Activated CD8-positive, alpha-beta memory T cell treated with anti-CD3 and anti-CD28 coated beads, Interleukin-2, amount 10 ng/mL, durations not matched to agents 7 days and 5 days (primary cell): ENCODE results near the gene CALHM3. TPM values are rescaled to one million over a fixed set of nuclear protein-coding genes. Genes with fewer than 3 reads are reported as not detected.
"Not testable (repeated sequence)": the region's sequence is repeated elsewhere in the genome, so short reads cannot be mapped to it uniquely, and the experiment has no call there.

ENCODE experiments used
- ATAC-seq: fragments of 150-1000 bp; cut with Tn5 transposase; one replicate; pipeline ENCODE4 v1.10.0; 2021; ENCODE audit warnings: moderate library complexity
- CTCF ChIA-PET: fragments of 350-600 bp; sonication (Branson Sonifier 250); formaldehyde crosslinking; loops from one replicate; lab custom pipeline; 2021; ENCODE audit warnings: antibody characterized with exemption; lab: Charles Lee
- DNase-seq: peaks from one replicate; pipeline ENCODE4 v3.0.0-alpha.2; 2020
- H3K27ac Mint-ChIP-seq: one replicate; pipeline ENCODE4 v1.8.0; 2021; ENCODE audit warnings: mild to moderate bottlenecking, mixed read lengths
- H3K27me3 Mint-ChIP-seq: one replicate; pipeline ENCODE4 v1.8.0; 2021; ENCODE audit warnings: mixed read lengths
- H3K36me3 Mint-ChIP-seq: one replicate; pipeline ENCODE4 v1.8.0; 2021; ENCODE audit warnings: mild to moderate bottlenecking, mixed read lengths
- H3K4me1 Mint-ChIP-seq: one replicate; pipeline ENCODE4 v1.8.0; 2021; ENCODE audit warnings: mixed read lengths
- H3K4me3 Mint-ChIP-seq: one replicate; pipeline ENCODE4 v1.8.0; 2021; ENCODE audit warnings: mild to moderate bottlenecking, moderate library complexity, mixed read lengths
- H3K9me3 Mint-ChIP-seq: one replicate; pipeline ENCODE4 v1.8.0; 2022; ENCODE audit warnings: low read depth, mixed read lengths
- total RNA-seq, 2 experiments: library from RNA; stranded (reverse); gene quantifications; one replicate each; pipeline ENCODE4 v1.2.3, GENCODE V29; 2021

CALHM3 gene
- total RNA-seq, 2 experiments from 2014 or later, result not detected

GRCh38 chr10:103510791-103511752, 32.0 kb upstream of the CALHM3 start:
- CTCF ChIA-PET, result no interaction called here
- H3K27ac Mint-ChIP-seq, result no peak overlapping the region
- no peaks in the 10 kb centered on the region for H3K9me3 Mint-ChIP-seq
- DNase-seq (peak; percentile 22), ATAC-seq (no peak)
- H3K4me3 Mint-ChIP-seq, result no peak overlapping the region
- H3K4me1 Mint-ChIP-seq, result peaks cover 8% of the 10 kb centered on the region
- H3K27me3 Mint-ChIP-seq, result peaks cover 33% of the 10 kb centered on the region
- H3K36me3 Mint-ChIP-seq, result no peaks in the 10 kb centered on the region

- Mint-ChIP-seq H3K27ac (no peak overlapping the region), H3K27me3 (peaks cover 38% of the 10 kb centered on the region), H3K4me1 (peaks cover 2% of the 10 kb centered on the region), H3K36me3 (no peaks in the 10 kb centered on the region), H3K9me3 (no peaks in the 10 kb centered on the region), H3K4me3 (no peak overlapping the region)
- ATAC-seq (no peak), DNase-seq (peak; percentile 34)
- CTCF ChIA-PET, result interaction anchor here (1.6 kb wide), 1 partner anchor 33 kb away, joined by 5 read pairs; no protein-coding TSS in a partner anchor
These were observed 31.1 kb upstream of the CALHM3 start for GRCh38 chr10:103510046-103510685.

GRCh38 chr10:103507235-103508191, 28.5 kb upstream of the CALHM3 start:
- CTCF ChIA-PET, result interaction anchor here (1.0 kb wide), 1 partner anchor 10 kb away, joined by 4 read pairs; no protein-coding TSS in a partner anchor
- Mint-ChIP-seq H3K4me1 (peaks cover 12% of the 10 kb centered on the region), H3K27me3 (peaks cover 52% of the 10 kb centered on the region), H3K4me3 (no peak overlapping the region), H3K36me3 (no peaks in the 10 kb centered on the region), H3K9me3 (no peaks in the 10 kb centered on the region), H3K27ac (no peak overlapping the region)
- DNase-seq (no peak), ATAC-seq (no peak)

GRCh38 chr10:103506061-103506460, 27.0 kb upstream of the CALHM3 start:
- no peak overlapping the region for H3K4me3 Mint-ChIP-seq
- peaks cover 14% of the 10 kb centered on the region for H3K4me1 Mint-ChIP-seq
- no peak for DNase-seq
- H3K27me3 Mint-ChIP-seq, result peaks cover 57% of the 10 kb centered on the region
- H3K27ac Mint-ChIP-seq, result peak overlapping the region; percentile 16
- ATAC-seq, result no peak
- no peaks in the 10 kb centered on the region for H3K9me3 Mint-ChIP-seq
- CTCF ChIA-PET, result interaction anchor here (1.7 to 2.9 kb wide), 2 partner anchors 20 to 59 kb away, joined by 3 to 7 read pairs; no protein-coding TSS in a partner anchor
- H3K36me3 Mint-ChIP-seq, result no peaks in the 10 kb centered on the region

- H3K27ac Mint-ChIP-seq, result peak overlapping the region; percentile 26
These were observed 25.2 kb upstream of the CALHM3 start for GRCh38 chr10:103504181-103504783.

GRCh38 chr10:103503777-103504176, 24.7 kb upstream of the CALHM3 start:
- H3K9me3 Mint-ChIP-seq, H3K36me3 Mint-ChIP-seq, H3K27ac Mint-ChIP-seq, ATAC-seq, DNase-seq, H3K4me3 Mint-ChIP-seq: not testable (repeated sequence)
- CTCF ChIA-PET, result interaction anchor here (1.5 to 2.9 kb wide), 4 partner anchors 18 to 89 kb away, joined by 4 to 7 read pairs (median 5); no protein-coding TSS in a partner anchor
- Mint-ChIP-seq H3K4me1 (peaks cover 23% of the 10 kb centered on the region), H3K27me3 (peaks cover 79% of the 10 kb centered on the region)

More at GRCh38 chr10:103504181-103504783, 25.2 kb upstream of the CALHM3 start:
- H3K27me3 Mint-ChIP-seq, result peaks cover 74% of the 10 kb centered on the region
- CTCF ChIA-PET, result interaction anchor here (0.7 to 2.9 kb wide), 7 partner anchors 19 to 89 kb away, joined by 3 to 7 read pairs (median 4); no protein-coding TSS in a partner anchor
- DNase-seq, result peak; percentile 74
- ATAC-seq, result peak; percentile 86
- H3K4me1 Mint-ChIP-seq, result peaks cover 23% of the 10 kb centered on the region
- H3K36me3 Mint-ChIP-seq, result no peaks in the 10 kb centered on the region
- H3K4me3 Mint-ChIP-seq, result no peak overlapping the region
- H3K9me3 Mint-ChIP-seq, result no peaks in the 10 kb centered on the region

- Mint-ChIP-seq H3K36me3 (no peaks in the 10 kb centered on the region), H3K27ac (no peak overlapping the region), H3K9me3 (no peaks in the 10 kb centered on the region), H3K4me3 (no peak overlapping the region), H3K27me3 (peaks cover 76% of the 10 kb centered on the region), H3K4me1 (peaks cover 23% of the 10 kb centered on the region)
- DNase-seq (no peak), ATAC-seq (no peak)
- CTCF ChIA-PET, result interaction anchor here (1.2 to 1.9 kb wide), 3 partner anchors 17 to 86 kb away, joined by 4 to 6 read pairs (median 5); no protein-coding TSS in a partner anchor
These were observed 24.0 kb upstream of the CALHM3 start for GRCh38 chr10:103502849-103503660.

GRCh38 chr10:103501186-103501585, 22.1 kb upstream of the CALHM3 start:
- no peak for ATAC-seq
- Mint-ChIP-seq H3K4me3 (no peak overlapping the region), H3K27me3 (peaks cover 73% of the 10 kb centered on the region), H3K4me1 (peaks cover 23% of the 10 kb centered on the region), H3K27ac (no peak overlapping the region), H3K36me3 (no peaks in the 10 kb centered on the region), H3K9me3 (no peaks in the 10 kb centered on the region)
- CTCF ChIA-PET, result interaction anchor here (0.5 to 1.6 kb wide), 4 partner anchors 16 to 84 kb away, joined by 3 to 4 read pairs (median 4); no protein-coding TSS in a partner anchor
- no peak for DNase-seq

- Mint-ChIP-seq H3K4me1 (peaks cover 23% of the 10 kb centered on the region), H3K4me3 (no peak overlapping the region), H3K36me3 (no peaks in the 10 kb centered on the region), H3K9me3 (no peaks in the 10 kb centered on the region), H3K27me3 (peaks cover 74% of the 10 kb centered on the region), H3K27ac (no peak overlapping the region)
- no peak for ATAC-seq
- CTCF ChIA-PET, result interaction anchor here (0.5 to 1.6 kb wide), 4 partner anchors 15 to 84 kb away, joined by 3 to 4 read pairs (median 4); no protein-coding TSS in a partner anchor
- DNase-seq, result no peak
These were observed 21.4 kb upstream of the CALHM3 start for GRCh38 chr10:103500481-103500880.

- H3K36me3 Mint-ChIP-seq, result no peaks in the 10 kb centered on the region
- H3K4me1 Mint-ChIP-seq, result peaks cover 23% of the 10 kb centered on the region
- peaks cover 80% of the 10 kb centered on the region for H3K27me3 Mint-ChIP-seq
- DNase-seq, result no peak
- ATAC-seq, result no peak
- no peaks in the 10 kb centered on the region for H3K9me3 Mint-ChIP-seq
- H3K27ac Mint-ChIP-seq, result no peak overlapping the region
- no peak overlapping the region for H3K4me3 Mint-ChIP-seq
- CTCF ChIA-PET, result interaction anchor here (1.2 kb wide), 1 partner anchor 61 kb away, joined by 3 read pairs; no protein-coding TSS in a partner anchor
These were observed 20.8 kb upstream of the CALHM3 start for GRCh38 chr10:103499881-103500280.

GRCh38 chr10:103498936-103499638, 20.0 kb upstream of the CALHM3 start:
- Mint-ChIP-seq H3K9me3 (no peaks in the 10 kb centered on the region), H3K27me3 (peaks cover 84% of the 10 kb centered on the region)
- ATAC-seq, result no peak

More at GRCh38 chr10:103498936-103499638, 20.0 kb upstream of the CALHM3 start:
- no peak overlapping the region for H3K27ac Mint-ChIP-seq
- no peak for DNase-seq
- H3K4me1 Mint-ChIP-seq, result peaks cover 19% of the 10 kb centered on the region
- no peak overlapping the region for H3K4me3 Mint-ChIP-seq
- no peaks in the 10 kb centered on the region for H3K36me3 Mint-ChIP-seq
- CTCF ChIA-PET, result no interaction called here
